SU-DHL-6 (cell line): ENCODE data around the gene SLC9A9.

Experiments
- EZH2phosphoT487 ChIP-seq: fragments of 200-600 bp; sonication (generic), shearing (Covaris generic); conservative IDR thresholded peaks from 2 replicates; pipeline ENCODE4 v1.6.1; 2018; ENCODE audit warnings: mild to moderate bottlenecking, antibody characterized with exemption, low read length, moderate library complexity, mixed read lengths
- TF ChIP-seq, protein P1 (sequence below): fragments of 200-600 bp; sonication (generic); IDR thresholded peaks from one replicate; pipeline ENCODE4 v1.5.1; 2017; ENCODE audit warnings: antibody characterized with exemption, mild to moderate bottlenecking, low read length, moderate library complexity; ENCODE audit not compliant: insufficient read depth, poor library complexity, severe bottlenecking

GRCh38 chr3:143277531-143277930, 570.7 kb downstream of the SLC9A9 start:
- TF ChIP-seq, protein P1, sequence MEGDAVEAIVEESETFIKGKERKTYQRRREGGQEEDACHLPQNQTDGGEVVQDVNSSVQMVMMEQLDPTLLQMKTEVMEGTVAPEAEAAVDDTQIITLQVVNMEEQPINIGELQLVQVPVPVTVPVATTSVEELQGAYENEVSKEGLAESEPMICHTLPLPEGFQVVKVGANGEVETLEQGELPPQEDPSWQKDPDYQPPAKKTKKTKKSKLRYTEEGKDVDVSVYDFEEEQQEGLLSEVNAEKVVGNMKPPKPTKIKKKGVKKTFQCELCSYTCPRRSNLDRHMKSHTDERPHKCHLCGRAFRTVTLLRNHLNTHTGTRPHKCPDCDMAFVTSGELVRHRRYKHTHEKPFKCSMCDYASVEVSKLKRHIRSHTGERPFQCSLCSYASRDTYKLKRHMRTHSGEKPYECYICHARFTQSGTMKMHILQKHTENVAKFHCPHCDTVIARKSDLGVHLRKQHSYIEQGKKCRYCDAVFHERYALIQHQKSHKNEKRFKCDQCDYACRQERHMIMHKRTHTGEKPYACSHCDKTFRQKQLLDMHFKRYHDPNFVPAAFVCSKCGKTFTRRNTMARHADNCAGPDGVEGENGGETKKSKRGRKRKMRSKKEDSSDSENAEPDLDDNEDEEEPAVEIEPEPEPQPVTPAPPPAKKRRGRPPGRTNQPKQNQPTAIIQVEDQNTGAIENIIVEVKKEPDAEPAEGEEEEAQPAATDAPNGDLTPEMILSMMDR: no peak
- no peak for TF ChIP-seq EZH2phosphoT487
